ENCODE measurements around the gene GRK5. TPM values are rescaled to one million over a fixed set of nuclear protein-coding genes. Genes with fewer than 3 reads are reported as not detected.
"Not testable (repeated sequence)": the region's sequence is repeated elsewhere in the genome, so short reads cannot be mapped to it uniquely, and the experiment has no call there.

GRK5 gene
- total and polyA plus RNA-seq, 9 donors = 18.1 to 29.2 (median 23.8) TPM

DNA sequence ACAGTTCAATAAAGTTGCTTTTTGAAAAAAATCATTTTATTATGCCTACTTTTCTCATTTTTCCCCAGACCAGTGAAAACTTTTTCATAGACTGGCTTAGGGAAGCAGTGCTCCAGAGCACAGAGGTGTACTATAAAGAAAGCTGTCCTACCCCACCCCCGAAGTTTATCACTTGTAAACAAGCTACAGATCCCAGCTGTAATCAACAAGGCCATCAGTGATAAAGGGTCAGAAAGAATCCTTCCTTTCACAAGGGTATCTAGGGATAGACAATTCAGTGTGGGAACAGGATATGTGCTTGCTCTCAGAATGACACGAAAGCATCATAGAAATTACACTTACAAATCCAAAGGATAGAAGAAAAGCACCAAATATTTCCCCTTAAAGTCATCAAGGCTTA is 33.3 kb upstream of the GRK5 start:
- Histone ChIP-seq H3K9me3 (replicated peaks; ENCODE audit: control insufficient read depth, low read depth, low read length) (no peaks in the 10 kb centered on the region), H3K4me3 (ENCODE audit: low read length) (no peak overlapping the region), H3K4me1 (ENCODE audit: control insufficient read depth, insufficient read depth, low read length) (peaks cover 16% of the 10 kb centered on the region), H3K36me3 (ENCODE audit: control insufficient read depth, insufficient read depth, low read length) (peaks cover 50% of the 10 kb centered on the region), H3K27me3 (ENCODE audit: control insufficient read depth, insufficient read depth, low read length) (no peaks in the 10 kb centered on the region), H3K27ac (ENCODE audit: low read length) (no peak overlapping the region)
- WGBS (ENCODE audit: insufficient coverage) = no CpG with 5 or more reads among the region's 2 CpGs
- DNase-seq = no peak

- no CpG with 5 or more reads among the region's 6 CpGs for WGBS (ENCODE audit: insufficient coverage)
- H3K36me3 ChIP-seq (ENCODE audit: control insufficient read depth, insufficient read depth, low read length) = peaks cover 33% of the 10 kb centered on the region
- no peaks in the 10 kb centered on the region for H3K27me3 ChIP-seq (ENCODE audit: control insufficient read depth, insufficient read depth, low read length)
- no peaks in the 10 kb centered on the region for H3K9me3 ChIP-seq (replicated peaks; ENCODE audit: control insufficient read depth, low read depth, low read length)
- no peak overlapping the region for H3K4me3 ChIP-seq (ENCODE audit: low read length)
- peaks cover 20% of the 10 kb centered on the region for H3K4me1 ChIP-seq (ENCODE audit: control insufficient read depth, insufficient read depth, low read length)
- no peak for DNase-seq
- no peak overlapping the region for H3K27ac ChIP-seq (ENCODE audit: low read length)
Observed at GRCh38 chr10:119176166-119176565, 31.2 kb upstream of the GRK5 start.

GRCh38 chr10:119177708-119178371 is 29.5 kb upstream of the GRK5 start:
- no peaks in the 10 kb centered on the region for H3K27me3 ChIP-seq (ENCODE audit: control insufficient read depth, insufficient read depth, low read length)
- H3K27ac ChIP-seq (ENCODE audit: low read length) = peak overlapping the region; percentile 99
- peaks cover 17% of the 10 kb centered on the region for H3K36me3 ChIP-seq (ENCODE audit: control insufficient read depth, insufficient read depth, low read length)
- peaks cover 20% of the 10 kb centered on the region for H3K4me1 ChIP-seq (ENCODE audit: control insufficient read depth, insufficient read depth, low read length)
- H3K4me3 ChIP-seq (ENCODE audit: low read length) = peak overlapping the region; percentile 97
- DNase-seq = no peak
- 21% methylated on average over 20 of the region's 21 CpGs for WGBS (ENCODE audit: insufficient coverage)
- H3K9me3 ChIP-seq (replicated peaks; ENCODE audit: control insufficient read depth, low read depth, low read length) = no peaks in the 10 kb centered on the region

GRCh38 chr10:119178372-119179119 is 28.8 kb upstream of the GRK5 start, which contains the start of gene PRDX3:
Gene PRDX3, minus strand, starts transcription at chr10:119178812. Its CDS starts 22 bp downstream, at chr10:119178790.
- no peaks in the 10 kb centered on the region for H3K27me3 ChIP-seq (ENCODE audit: control insufficient read depth, insufficient read depth, low read length)
- WGBS (ENCODE audit: insufficient coverage) = under 1% methylated on average over 37 of the region's 45 CpGs
- H3K4me3 ChIP-seq (ENCODE audit: low read length) = peak within 1 kb of the TSS; percentile 97
- H3K36me3 ChIP-seq (ENCODE audit: control insufficient read depth, insufficient read depth, low read length) = peaks cover 14% of the 10 kb centered on the region
- no peaks in the 10 kb centered on the region for H3K9me3 ChIP-seq (replicated peaks; ENCODE audit: control insufficient read depth, low read depth, low read length)
- H3K4me1 ChIP-seq (ENCODE audit: control insufficient read depth, insufficient read depth, low read length) = peaks cover 20% of the 10 kb centered on the region
- DNase-seq = peak; percentile 96
- H3K27ac ChIP-seq (ENCODE audit: low read length) = peak within 1 kb of the TSS; percentile 99

GRCh38 chr10:119180850-119181400 is 26.4 kb upstream of the GRK5 start:
- WGBS (ENCODE audit: insufficient coverage) = no CpG with 5 or more reads among the region's 7 CpGs
- H3K9me3 ChIP-seq (replicated peaks; ENCODE audit: control insufficient read depth, low read depth, low read length); H3K4me3 ChIP-seq (ENCODE audit: low read length); DNase-seq; H3K27me3 ChIP-seq (ENCODE audit: control insufficient read depth, insufficient read depth, low read length); H3K36me3 ChIP-seq (ENCODE audit: control insufficient read depth, insufficient read depth, low read length); H3K27ac ChIP-seq (ENCODE audit: low read length): not testable (repeated sequence)
- H3K4me1 ChIP-seq (ENCODE audit: control insufficient read depth, insufficient read depth, low read length) = peaks cover 20% of the 10 kb centered on the region

- no peaks in the 10 kb centered on the region for H3K36me3 ChIP-seq (ENCODE audit: control insufficient read depth, insufficient read depth, low read length)
- no peak overlapping the region for H3K4me3 ChIP-seq (ENCODE audit: low read length)
- DNase-seq = no peak
- no peaks in the 10 kb centered on the region for H3K9me3 ChIP-seq (replicated peaks; ENCODE audit: control insufficient read depth, low read depth, low read length)
- H3K27me3 ChIP-seq (ENCODE audit: control insufficient read depth, insufficient read depth, low read length) = no peaks in the 10 kb centered on the region
- 40% methylated on average over 1 of the region's 9 CpGs for WGBS (ENCODE audit: insufficient coverage)
- H3K4me1 ChIP-seq (ENCODE audit: control insufficient read depth, insufficient read depth, low read length) = peaks cover 6% of the 10 kb centered on the region
- H3K27ac ChIP-seq (ENCODE audit: low read length) = no peak overlapping the region
Observed at GRCh38 chr10:119183664-119184412, 23.5 kb upstream of the GRK5 start.

DNA sequence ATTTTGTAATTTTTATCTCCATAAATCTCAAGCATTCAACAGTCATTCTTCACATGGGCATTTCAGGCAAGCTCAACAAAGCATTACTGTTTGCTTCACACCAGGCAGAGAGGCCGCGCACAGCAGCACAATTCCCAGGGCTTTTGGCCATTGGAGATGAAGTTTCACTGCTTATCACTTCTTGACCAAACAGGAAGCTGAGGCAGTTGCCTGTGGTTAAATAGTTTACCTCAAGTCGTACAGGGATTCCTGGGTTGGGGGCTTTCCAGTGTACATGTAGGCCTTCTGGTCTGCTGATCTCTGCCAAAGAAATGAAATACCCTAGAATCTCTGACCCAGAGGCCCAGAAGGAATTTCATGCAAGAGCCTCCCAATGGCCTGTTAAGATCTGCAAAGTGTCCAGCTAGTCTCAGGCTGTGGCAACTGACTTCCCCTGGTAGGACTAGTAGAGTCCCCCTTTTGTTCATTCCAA is 17.5 kb upstream of the GRK5 start:
- H3K4me3 ChIP-seq (ENCODE audit: low read length) = no peak overlapping the region
- no peaks in the 10 kb centered on the region for H3K9me3 ChIP-seq (replicated peaks; ENCODE audit: control insufficient read depth, low read depth, low read length)
- no peaks in the 10 kb centered on the region for H3K4me1 ChIP-seq (ENCODE audit: control insufficient read depth, insufficient read depth, low read length)
- H3K27me3 ChIP-seq (ENCODE audit: control insufficient read depth, insufficient read depth, low read length) = no peaks in the 10 kb centered on the region
- H3K27ac ChIP-seq (ENCODE audit: low read length) = no peak overlapping the region
- WGBS (ENCODE audit: insufficient coverage) = 41% methylated on average over 2 of the region's 3 CpGs
- DNase-seq = no peak
- H3K36me3 ChIP-seq (ENCODE audit: control insufficient read depth, insufficient read depth, low read length) = no peaks in the 10 kb centered on the region

GRCh38 chr10:119190353-119190752 is 17.0 kb upstream of the GRK5 start:
- no peak for DNase-seq
- no peak overlapping the region for H3K27ac ChIP-seq (ENCODE audit: low read length)
- H3K36me3 ChIP-seq (ENCODE audit: control insufficient read depth, insufficient read depth, low read length) = no peaks in the 10 kb centered on the region
- H3K27me3 ChIP-seq (ENCODE audit: control insufficient read depth, insufficient read depth, low read length) = no peaks in the 10 kb centered on the region
- H3K4me3 ChIP-seq (ENCODE audit: low read length) = no peak overlapping the region
- no peaks in the 10 kb centered on the region for H3K4me1 ChIP-seq (ENCODE audit: control insufficient read depth, insufficient read depth, low read length)
- 82% methylated on average over 1 of the region's 4 CpGs for WGBS (ENCODE audit: insufficient coverage)
- H3K9me3 ChIP-seq (replicated peaks; ENCODE audit: control insufficient read depth, low read depth, low read length) = no peaks in the 10 kb centered on the region

GRCh38 chr10:119190954-119191785 is 16.2 kb upstream of the GRK5 start:
- no CpG with 5 or more reads among the region's 5 CpGs for WGBS (ENCODE audit: insufficient coverage)
- Histone ChIP-seq H3K9me3 (replicated peaks; ENCODE audit: control insufficient read depth, low read depth, low read length) (no peaks in the 10 kb centered on the region), H3K4me3 (ENCODE audit: low read length) (no peak overlapping the region), H3K27me3 (ENCODE audit: control insufficient read depth, insufficient read depth, low read length) (no peaks in the 10 kb centered on the region), H3K27ac (ENCODE audit: low read length) (no peak overlapping the region), H3K4me1 (ENCODE audit: control insufficient read depth, insufficient read depth, low read length) (no peaks in the 10 kb centered on the region), H3K36me3 (ENCODE audit: control insufficient read depth, insufficient read depth, low read length) (no peaks in the 10 kb centered on the region)
- no peak for DNase-seq

All from muscle of leg (tissue), 11 donors.